ENCODE results near the gene CTNNAL1.

Gene CTNNAL1

DNA sequence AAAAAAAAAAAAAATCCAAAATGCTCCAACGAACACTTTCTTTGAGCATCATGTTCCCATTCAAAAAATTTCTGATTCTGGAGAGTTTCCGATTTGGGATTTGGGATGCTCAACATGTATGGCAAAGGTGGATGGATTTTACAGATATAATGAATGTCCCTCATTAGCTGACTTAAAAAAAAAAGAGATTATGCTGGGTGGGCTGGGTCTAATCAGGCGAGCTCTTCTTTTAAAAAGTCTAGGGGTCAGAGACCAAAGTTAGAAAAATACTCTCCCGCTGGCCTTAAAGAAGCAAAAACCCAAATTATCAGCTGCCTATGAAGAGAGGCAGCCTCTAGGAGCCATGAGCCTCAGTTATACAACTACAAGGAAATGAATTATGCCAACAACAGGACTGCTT is 15.2 kb upstream of the CTNNAL1 start:
- no peak for DNase-seq (ENCODE audit: low read depth)

DNA sequence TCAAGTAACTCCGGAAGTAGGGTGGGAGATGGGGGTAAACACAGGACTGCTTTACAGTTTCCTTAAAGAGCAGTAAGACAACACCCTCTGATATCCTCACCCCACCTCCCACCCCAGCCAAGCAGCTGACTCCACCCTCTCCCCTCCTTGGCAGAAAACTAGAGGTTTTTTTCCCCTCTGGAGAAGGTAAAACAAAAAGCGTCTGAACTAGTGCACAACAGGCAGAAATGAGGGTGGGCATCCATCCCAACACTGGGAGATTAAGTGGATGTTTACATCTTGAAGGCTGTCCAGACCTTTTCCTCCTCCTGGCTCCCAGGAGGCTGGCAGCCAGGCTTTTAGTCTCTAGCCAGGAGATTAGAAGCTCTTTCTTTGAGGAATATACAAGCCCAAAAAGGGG is 13.9 kb upstream of the CTNNAL1 start:
- DNase-seq (ENCODE audit: low read depth), result no peak

DNA sequence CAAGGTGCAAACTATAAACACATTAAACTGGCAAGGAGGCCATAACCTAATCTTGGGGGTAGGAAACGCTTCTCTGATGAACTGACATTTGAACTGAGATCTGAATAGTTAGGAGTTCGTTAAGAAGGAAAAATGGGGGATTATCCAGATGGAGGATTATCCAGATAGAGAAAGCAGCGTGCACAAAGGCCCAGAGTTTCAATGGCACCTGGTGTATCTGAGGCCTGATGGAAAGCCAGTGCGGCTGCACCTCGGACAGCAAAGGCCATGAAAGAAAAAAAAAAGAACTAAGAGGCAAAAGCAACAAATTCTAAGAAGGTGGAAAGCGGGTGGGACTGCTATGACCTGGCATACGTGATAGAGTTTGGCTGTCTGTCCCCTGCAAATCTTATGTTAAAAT is 13.0 kb upstream of the CTNNAL1 start:
- no peak for DNase-seq (ENCODE audit: low read depth)

DNA sequence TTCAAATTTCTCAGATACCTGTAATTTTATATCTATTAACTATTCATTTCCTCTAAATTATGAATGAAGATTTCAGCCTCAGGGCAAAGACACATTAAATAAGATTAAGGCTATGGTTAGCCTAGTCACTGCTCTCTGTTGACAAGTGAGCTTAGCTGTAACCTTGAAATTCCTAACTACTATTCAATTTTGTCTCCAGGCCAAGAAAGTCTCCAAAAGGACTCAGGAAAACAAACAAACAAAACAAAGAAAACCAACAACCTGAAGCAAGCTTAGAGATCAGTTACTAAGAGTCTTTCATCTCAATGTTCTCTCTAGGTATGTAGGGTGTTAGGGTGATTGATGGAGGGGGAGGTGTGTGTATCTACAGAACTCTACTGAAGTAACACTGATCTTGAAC is 9.6 kb upstream of the CTNNAL1 start:
- DNase-seq (ENCODE audit: low read depth), result no peak

DNA sequence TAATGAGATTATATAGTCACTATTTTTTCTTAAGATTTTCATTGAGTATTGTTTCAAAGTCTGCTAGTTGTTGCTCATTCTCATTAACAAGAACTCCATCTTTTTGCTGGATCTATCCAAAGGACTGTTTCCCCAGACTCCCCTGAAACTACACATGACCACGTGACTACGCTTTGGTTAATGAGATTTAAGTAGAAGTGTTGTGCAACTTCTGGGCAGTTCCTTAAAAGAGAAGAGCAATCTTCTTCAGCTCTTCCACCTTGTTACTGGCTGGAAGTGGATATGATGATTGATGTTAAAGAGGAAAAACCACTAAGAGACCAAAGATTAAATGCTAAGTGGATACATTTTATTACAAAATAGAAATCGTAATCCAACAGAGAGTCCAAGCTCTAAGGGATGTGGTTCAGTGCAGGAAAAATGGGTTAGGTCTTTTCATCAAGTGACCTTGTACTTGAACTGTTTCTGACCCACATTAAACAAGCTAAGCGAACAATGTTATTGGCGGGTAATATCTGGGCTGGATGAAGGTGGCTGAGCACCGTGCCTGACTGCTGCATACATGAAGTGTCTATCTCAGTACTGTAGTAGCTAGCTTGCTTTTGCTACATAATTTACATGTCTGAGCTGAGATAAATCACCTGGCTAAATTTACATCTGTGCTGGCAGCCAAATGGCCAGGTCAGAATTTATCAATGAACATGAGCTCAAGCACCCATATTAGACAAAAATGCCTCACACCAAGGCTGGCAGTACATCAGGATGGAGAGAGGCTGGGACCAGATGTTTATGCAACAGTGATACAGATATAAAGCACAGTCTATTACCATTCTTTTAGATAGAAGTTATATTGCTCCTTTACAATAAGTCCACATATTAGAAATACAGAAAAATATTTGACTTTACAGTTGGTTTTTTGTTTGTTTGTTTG is 7.5 kb upstream of the CTNNAL1 start:
- no peak for DNase-seq (ENCODE audit: low read depth)

DNA sequence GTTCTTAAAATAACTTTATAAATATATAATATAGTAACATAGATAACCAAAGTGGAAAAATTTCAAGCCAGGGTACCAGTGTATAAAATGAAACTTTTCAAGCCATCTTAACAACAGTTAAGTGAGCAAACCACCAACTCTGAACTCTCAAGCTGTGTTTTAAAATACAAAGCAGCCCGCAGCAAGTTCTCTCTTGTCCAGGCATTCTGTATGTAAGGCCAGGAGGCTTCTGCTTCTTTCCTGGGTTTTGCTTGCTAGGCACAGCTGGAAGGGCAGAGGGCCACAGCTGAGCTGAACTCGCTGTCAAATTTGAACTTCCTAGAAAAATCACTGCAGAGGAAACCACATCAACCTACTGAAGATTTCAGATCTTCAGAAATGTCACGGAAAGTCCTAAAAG is 6.8 kb upstream of the CTNNAL1 start:
- no peak for DNase-seq (ENCODE audit: low read depth)

DNA sequence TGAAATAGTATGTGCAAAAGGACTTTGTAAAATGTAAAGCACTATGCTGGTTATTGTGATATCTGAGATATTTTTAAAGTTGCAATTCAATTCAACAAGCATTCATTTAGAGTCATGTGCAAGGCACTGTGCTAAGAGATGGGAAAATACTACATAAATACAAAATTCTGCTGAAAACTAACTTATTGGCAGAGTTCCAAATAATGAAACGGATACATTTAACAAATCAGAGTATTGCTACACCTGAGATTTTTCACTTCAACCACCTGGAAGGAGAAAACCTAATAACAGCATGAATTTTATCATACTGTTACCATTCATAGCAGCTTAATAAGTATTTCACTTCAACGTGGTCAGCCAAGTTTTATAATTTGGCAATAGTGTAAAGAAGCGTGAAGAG is 6.1 kb upstream of the CTNNAL1 start:
- DNase-seq (ENCODE audit: low read depth), result no peak

DNA sequence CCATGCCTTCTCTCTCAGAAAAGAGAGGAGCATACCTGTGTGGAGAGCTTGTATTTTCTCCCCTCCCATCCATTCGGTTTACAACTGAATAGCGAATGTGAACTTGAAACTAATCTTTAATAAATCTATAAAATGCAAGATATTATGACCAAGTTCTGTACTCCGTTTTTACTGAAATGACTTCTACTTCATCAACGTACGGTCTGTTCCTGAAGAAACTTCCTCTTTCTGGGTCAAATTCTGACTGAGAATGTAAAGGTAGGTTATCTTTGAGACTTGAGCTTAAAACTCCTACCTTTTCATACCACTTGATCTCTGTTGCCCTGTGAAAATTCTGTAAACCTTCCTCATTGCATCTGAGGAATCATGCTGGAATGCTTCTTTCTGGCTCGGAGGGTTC is 4.2 kb upstream of the CTNNAL1 start:
- no peak for DNase-seq (ENCODE audit: low read depth)

DNA sequence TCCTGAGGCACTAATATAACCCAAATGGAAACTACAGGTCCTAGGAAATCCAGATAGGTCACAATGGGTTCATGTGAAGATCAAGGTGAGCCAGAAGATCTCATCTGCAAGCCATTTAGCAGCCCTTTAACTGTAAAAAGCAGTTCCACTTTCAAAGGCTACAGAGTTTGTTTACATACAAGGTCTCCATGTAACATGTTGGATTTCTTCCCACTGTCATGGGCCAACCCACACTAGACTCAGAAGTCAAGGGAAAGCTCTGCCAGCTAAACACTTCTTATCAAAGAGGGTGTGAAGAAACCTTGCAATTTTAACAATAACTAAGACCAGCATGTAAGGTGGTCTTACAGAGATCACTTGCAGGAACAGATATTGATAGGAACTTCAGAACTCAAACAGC is 3.8 kb upstream of the CTNNAL1 start:
- no peak for DNase-seq (ENCODE audit: low read depth)

DNA sequence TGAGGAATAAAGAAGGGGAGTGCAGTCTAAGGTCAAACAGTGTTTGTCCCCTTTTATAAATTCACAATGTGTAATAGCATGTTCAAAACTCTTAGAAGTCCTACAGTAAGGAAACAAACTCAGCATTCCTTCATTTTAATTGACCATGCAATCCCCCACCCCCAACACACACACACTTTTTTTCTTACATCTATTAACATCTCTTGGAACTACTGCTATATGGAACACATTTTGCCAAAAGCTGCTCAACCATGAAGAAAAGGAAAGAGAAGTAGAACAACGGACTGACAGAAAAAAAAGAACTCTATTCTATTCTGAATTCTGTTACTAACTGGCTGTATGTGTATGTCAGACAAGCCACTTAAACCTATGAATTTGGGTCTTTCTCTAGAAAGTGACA is 2.8 kb upstream of the CTNNAL1 start:
- no peak for DNase-seq (ENCODE audit: low read depth)

DNA sequence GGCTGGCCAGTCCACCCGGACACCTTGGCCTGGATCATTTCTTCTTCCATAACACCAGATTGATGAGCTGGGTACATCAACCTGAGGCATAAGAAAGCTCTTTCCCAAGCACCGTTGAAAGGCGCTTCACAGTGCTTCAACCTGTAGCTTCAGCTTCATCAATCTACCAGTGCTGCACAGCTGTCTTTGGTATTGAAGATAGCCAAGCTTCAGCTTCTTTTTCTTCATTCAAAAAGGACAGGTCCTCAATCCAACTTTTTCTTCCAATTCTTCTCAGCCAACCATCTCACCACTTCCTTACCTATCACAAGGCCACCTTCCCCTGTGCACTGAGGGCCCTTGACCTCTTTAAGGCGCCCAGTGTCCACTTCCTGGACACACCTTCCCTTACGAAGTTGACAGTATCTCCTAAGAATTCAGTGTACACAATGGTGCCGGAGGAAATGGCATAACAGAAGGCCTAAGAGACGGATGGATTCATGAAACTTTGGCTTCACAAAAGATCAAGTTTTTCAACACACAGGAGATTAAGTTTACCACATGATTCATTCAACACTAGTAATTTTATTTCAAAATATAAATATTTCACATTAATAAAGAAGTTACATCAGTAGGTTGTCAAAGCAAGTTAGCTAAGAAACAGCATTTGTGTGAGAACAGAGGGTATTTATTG is 1.4 kb upstream of the CTNNAL1 start:
- DNase-seq (ENCODE audit: low read depth), result no peak

DNA sequence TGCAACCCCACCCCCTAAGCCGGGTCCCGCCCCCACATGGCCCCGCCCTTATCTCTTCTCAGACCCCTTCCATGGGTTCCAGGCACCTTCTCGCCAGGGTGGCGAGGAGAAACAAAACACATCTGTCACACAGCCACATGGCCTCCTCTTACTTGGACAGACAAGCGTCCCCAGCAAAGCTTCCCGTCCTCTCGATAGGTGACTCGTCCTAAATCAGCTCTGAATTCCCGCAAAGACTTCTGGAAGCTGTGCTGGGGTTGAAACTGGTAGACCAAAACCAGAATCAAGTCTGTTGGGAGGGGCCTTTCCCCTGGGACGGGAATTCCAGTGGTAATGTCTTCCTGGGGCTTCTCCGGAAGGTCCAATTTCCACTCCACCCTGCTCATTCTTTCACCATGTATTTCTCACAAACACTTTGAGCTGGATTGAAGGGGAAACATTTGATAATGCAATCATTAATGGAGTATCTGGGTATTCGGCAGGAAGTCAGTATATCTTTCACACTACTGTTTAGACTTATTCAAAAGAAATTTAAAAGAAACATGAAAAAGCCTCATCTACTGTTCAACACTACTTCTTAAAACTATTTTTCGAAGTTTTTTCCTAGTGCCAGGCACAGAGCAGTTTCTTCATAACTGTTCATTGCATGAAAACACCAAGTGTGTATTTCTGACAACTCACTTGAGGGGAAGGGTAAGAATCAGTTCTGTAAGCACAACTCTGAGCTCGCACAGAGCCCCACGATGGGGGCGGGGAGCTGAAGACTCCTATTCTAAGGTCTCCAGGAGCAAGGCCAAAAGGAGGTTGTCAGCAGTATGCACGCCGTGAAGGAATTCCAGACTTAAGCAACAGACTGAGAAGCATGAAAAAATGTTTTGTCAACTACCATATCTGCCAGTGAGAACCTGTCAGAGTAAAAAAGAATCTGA is 644 bp upstream of the CTNNAL1 start:
- DNase-seq (ENCODE audit: low read depth), result no peak

DNA sequence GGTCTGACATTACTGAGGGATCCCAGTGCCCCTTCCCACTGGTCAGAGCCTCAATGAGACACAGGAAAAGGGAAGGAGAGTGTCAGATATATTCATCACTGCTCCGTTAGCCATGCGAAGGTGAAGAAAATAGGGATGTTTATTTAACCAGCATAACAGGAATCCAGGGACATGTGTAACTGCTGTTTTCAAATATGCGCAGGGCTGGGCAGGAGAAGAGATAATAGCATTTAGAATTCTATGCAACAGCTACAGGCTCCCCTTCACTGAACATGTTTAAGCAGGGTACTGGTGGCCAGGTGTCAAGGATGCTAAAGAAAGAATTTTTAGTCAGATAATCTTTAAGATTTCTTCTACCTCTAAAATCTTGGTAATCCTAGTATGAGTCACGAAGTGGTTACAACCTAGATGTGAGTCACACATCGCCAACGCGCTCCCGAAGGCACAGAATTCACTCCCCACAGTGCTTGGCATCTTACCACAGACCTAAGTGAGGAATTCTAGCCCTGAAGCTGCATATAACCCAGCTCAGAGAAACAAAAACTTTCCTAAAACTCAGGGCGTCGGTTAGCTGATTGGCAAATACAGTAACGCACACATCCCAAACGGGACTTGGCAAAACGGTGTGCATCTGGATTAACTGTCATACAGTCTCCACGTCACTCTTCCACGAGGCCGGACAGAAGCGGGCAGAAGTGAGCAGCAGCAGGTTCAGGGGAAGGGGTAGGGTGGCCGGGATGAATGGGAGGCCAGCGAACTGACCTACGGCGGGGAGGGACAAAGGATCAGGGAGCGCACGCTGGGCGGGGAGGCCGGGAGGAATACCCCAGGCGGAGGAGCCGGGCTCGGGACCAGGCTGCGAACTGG is 1.1 kb downstream of the CTNNAL1 start:
- peak; percentile 25 for DNase-seq (ENCODE audit: low read depth)

DNA sequence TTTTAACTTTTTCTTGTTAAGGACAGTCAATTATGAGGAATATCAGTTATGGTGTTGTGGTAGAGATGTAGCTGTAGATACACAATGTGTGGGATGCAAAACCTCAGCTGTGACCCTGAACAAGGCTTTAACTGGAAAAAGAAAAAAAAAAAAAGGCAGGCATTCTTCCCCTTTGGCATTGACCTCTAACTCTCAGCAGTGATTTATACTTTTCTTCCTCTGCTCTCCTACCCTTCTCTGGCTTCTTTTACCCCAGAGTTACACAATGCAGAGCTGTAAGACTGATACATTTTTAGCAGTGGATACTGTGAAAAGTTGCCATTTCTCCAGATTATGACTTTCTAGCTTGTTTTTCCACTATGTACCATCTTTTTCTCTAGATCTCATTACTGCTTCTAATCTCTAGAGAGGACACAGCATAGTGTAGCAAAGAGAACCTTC is 2.0 kb downstream of the CTNNAL1 start:
- DNase-seq (ENCODE audit: low read depth), result no peak

DNA sequence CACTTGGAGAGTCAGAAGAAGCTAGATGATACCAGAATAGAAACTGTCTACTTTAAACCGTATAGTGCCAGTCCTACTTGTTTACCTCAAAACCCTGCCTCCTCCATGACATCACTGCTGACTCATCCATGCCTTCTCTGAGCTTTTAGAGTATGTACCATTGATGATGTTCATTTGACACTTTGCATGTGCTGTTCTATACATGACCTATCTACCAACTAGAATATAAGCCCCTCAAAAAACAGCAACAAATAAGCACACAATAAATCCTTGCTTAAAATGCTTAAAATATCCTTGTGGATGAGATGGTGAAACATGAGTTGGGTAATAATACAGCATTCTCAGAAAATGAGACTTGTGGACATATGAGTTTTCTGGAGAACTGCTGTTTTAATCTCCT is 2.6 kb downstream of the CTNNAL1 start:
- no peak for DNase-seq (ENCODE audit: low read depth)

DNA sequence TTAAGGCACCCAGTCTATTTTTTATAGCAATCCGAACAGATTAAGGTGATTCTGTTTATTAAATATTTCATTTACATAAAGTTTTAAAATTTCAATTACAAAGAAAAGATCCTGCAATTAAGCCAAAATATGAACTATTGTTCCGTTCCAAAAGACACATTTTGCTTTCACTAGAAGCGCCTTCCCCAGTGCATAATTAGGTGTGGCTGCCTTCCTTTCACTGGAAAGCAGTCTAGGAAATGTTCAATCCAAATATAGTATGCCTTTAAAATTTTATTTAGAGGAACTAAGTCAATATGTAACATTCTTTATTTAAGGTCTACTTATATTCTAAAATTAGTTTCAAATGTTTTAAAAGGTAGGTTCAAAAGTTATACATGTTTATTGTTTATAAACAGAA is 7.6 kb downstream of the CTNNAL1 start:
- DNase-seq (ENCODE audit: low read depth), result no peak

DNA sequence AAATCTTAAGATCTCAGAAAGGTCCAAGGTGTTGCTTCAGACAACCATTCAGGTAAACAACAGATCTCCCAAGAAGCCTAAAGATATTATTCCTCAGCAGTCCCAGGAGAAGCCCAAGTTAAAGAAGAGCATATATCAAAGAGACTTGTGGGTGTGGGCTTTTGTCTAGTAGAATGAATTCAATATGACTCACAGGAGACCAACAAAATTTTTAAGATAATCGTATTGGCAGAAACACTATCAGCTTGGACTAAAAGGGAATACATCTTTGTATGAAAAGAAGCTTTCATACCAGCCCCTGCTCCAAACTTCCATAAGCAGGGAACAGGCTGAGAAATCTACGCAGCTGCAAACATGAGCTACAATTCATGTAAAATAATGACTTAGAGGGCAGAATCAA is 10.2 kb downstream of the CTNNAL1 start:
- DNase-seq (ENCODE audit: low read depth), result no peak

DNA sequence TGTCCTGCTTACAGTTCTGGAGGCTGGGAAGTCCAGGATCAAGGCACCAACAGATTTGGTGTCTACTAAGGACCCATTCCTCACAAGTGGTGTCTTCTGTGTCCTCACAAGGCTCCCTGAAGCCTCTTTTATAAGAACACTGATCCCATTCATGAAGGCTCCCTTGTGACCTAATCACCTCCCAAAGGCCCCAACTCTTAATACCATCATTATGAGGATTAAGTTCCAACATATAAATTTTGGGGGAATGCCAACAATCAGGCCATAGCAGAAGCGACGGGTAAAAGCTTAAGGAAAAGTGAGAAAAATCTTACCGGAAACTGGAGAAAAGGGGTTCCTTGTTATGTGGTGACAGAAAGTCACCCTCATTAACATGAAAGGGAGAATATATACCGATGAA is 11.2 kb downstream of the CTNNAL1 start:
- no peak for DNase-seq (ENCODE audit: low read depth)

DNA sequence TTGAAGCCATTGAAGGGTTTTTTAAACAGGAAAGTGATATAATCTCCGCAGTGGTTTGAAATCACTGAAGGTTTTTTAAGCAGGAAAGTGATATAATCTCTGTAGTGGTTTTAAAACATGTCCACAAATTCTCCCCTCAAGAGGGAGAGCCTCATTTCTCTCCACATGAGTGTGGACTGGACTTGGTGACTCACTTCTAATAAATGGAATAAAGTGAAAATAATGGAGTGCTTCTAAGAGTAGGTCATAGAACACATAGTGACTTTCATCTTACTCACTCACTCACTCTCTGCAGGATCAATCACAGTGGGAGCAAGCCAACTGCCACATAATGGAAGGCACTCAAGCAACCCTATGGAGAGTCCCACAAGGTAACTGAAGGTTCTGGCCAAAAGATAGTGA is 12.0 kb downstream of the CTNNAL1 start:
- no peak for DNase-seq (ENCODE audit: low read depth)

DNA sequence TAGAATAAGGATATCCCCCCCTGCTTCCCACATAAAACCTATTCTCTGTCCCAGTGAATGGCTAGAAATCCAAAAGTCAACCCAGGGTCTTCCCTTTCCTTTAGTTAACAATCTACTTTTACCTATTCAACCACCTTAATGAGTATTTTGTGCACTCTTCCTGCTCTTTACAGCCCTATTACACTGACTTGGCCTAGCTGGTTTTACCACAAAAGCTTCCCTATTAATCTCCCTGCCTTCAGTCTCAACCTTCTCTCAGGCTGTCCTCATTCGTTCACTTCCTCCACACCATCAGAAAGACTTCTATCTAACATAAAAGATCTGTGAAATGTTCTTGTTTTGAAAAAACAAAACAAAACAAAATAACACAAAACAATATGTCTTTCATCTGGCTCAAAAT is 16.2 kb downstream of the CTNNAL1 start:
- DNase-seq (ENCODE audit: low read depth), result no peak

DNA sequence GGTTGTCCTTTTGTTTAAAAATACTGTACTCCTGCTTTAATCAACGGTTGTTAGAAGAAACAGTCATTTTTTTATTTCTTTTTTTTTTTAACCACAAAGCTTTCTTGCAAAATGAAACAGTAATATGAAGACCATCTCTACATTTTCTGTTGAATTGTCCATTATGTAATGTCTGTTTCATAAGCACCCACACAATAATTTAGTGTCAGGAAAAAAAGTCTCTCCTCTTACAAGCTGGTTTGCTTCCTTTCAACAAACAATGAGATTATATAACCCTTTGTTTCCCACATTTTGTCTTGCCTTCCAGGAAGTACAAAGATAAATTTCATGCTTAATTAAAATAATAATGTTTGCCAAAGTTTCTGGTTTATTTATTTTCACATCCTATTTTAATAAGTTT is 16.7 kb downstream of the CTNNAL1 start:
- no peak for DNase-seq (ENCODE audit: low read depth)

DNA sequence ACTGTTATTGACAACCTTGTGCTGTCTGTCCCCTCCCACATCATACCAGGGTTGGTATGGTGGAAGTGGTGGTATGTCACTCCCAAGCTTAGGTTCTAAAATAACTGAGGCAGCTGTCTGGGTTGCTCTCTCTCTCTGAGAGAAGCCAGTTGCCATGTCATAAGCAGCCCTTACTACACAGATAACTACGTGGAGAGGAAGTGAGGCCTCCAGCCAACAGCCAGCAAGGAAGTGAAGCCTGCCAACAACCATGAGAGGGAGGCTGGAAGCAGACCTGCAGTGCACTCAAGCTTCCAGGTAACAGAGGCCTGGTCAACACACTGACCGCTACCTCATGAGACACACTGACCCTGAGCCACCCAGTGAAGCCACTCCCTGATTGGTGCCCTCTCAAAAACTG is 18.6 kb downstream of the CTNNAL1 start:
- no peak for DNase-seq (ENCODE audit: low read depth)

All from stimulated activated CD8-positive, alpha-beta memory T cell treated with anti-CD3 and anti-CD28 coated beads, Interleukin-12 subunit alpha, Interleukin-12 subunit beta, amount 100 ng/mL, for 4 hours (primary cell).